Hippocampal formation (tissue), 2 donors: ENCODE measurements around the gene TLL2.

Experiments
- DNase-seq, 2 donors: peaks; one replicate each; lab custom pipeline; 2025; lab: John Stamatoyannopoulos, UW

Gene TLL2

DNA sequence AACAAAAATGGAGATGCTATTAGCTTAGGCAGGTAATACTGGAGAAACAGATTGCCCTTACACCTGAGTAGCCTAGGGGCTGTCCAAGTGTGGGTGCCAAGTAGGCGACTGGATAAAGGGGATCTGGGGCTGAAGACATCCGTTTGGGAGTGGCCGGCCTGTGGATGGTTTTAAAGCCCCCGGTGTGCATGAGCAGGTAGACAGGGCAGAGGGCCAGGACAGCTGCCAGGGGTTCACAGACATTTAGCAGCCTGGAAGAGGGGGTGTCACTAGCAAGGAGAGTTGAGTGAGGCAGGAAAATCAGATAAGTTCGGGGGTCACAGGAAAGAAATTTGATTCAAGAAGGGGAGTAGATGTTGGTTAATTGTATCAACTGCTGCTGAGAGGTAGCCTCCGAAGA is 153.4 kb downstream of the TLL2 start:
- DNase-seq = no peak

- no peak for DNase-seq
These were observed 154.1 kb downstream of the TLL2 start for GRCh38 chr10:96359616-96360015.

DNA sequence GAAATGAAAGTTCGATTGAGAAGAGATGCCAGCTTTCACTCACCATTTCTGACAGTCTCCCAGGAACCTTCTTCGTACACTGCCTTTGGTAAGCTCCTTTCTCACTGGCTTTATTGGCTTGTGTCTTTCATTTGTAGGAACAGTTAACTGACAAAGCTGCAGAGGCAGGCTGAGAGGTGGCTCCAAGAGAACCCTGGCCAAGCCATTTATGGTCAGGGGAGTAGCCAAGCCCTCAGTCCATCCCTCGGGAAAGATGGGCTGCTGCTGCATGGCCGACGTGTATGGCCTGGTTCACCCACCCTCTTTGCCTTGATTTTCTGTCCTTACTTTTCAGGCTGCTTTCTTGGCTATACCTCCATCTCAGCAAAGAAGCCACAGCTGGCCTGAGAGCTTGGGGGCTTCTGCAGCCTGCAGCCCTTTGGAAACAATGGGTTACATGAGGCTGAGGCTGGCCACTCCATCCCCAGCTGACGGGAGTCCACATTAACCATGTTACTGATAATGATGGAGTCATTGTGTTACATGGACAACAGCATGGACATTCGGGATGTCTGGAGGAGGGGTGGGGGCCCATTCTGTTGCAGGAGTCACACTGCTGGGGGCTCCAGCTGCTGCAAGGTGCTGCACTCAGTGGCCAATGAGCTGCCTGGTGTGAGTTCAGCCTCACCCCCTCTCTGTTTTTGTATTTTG is 154.7 kb downstream of the TLL2 start, which contains the start of gene OPALIN:
TSS of gene OPALIN (minus strand) at position 152 of the 690 bp plus-strand sequence. CDS start at position 46, 106 bp downstream.
- DNase-seq = peak; percentile 51 to 71

DNA sequence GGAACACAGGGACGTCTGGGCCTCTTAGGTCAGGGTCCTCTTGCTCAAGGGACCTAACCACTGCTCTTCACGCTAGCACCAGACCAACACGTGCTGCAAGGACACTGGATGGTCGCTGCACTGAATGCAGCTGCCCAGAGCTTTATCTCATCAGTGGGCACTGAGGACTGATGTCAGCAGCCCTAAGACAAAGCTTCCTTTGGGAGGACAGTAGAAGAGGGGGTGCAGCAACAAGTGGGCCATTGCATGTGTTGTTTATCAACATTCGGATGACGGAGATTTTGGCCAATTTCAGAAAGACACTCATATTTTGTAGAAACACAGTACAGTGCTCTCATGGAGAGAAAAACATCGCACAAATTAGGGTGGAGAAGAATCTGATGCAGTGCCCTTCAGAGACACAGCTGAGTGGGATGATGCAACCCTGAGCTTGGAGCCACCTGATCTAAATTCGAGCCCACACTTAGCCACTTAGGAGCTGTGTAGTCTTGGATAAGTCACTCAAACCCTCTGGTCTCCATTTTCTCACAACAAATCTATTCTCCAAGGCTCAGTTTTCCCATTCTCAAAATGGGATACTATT is 156.6 kb downstream of the TLL2 start:
- peak; percentile 75 to 90 for DNase-seq

DNA sequence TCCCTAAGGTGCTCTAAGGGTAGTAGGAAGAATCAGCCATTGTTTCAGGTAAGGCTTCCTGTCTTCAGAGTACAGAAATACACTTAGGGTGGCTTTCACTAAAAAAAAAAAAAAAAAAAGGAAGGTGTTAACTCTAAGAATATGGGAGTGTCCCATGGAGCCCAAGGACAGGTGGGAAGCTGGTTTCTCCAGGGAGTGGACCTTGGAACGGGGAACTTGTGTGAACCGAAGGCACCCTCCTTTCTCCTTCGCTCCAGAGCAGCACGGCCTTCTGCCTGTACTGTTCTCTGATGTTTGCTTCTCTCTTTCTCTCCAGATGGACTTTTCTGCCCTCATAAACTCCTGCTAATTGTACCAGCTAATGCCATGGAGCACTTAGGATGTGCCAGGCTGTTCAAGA is 161.1 kb downstream of the TLL2 start:
- DNase-seq = no peak

- DNase-seq = no peak
These were observed 161.7 kb downstream of the TLL2 start for GRCh38 chr10:96352027-96352426.

- DNase-seq = no peak
These were observed 167.4 kb downstream of the TLL2 start for GRCh38 chr10:96346295-96346694.

DNA sequence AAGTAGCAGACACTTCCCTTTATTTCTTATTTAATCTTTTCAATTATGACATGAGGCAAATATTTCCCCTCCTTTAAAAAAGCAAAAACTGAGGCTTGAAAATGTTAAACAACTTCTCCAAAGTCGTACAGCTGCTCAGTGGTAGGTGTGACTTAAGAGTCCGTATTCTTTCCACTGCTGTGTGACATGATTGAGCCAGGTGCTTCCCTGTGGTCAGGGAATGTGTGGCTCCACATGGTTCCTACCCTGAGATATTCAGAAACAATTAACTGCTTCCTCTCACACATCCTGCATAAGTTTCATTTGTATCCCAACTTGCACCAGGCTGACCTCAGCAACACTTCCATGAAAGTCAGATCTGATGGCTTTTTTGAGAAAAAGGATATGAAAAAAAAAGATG is 168.5 kb downstream of the TLL2 start:
- no peak for DNase-seq

DNA sequence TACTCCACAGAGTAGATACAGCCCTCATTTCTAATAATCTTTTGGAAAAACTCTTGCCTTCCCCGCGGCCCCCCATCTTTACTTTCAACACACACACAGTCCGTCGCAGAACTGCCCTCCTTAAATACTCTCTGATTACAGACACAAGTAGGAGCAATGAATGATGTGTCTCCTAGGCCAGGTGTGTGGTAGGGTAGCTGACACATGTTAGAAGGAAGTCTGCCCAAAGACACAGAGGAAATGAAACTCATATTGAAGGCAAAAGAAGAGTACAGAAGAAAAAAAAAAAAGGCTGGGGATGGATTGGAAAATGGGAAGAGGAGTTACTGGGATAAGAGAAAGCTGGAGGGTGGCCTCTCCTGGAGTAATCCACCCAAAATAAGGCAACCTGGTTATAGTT is 169.5 kb downstream of the TLL2 start:
- DNase-seq = no peak

GRCh38 chr10:96342402-96342801 is 171.3 kb downstream of the TLL2 start:
- DNase-seq = no peak

DNA sequence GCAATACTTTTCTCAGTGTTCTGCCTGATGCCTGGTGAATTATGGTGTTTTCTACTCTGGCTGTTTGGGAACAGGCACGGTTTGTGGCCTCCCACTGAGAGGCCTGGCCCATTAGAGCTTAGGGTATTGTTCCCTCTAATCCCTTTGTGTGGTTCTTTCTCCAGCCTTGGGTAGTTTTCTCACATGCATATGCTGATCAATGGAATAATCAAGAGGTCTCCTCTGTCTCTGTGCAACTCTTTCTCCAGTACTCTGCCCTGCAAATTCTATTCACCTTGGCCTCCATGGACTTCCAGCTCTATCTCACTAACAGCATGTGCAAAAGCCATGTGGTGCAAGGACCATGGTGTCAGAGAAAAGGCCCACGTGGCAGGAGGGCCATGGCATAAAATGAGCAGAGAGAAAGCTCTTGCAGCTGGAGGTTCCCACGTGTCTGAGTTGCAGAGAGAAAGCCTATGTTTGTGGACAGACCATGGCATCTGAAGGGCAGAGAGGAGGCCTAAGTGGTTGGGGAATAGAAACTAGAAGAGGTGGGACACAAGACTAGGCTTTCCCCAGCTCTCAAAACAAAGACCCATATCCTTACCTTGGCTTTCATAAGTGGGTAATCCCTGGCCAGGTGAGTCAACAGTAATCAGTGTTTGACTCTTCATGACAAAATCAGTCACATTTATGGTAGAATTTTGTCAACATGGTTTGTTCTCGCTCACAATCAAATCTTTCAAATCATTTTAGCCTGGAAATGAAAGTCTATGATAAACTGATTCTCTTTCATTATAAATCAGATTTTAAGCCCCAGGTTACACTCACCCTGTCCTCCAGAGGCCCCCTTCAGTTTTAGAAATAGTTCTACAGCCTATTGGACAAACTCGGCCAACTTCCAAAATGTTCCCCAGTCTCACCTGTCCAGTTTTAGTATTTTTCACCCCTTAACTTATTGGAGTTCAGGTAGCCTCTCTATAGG is 172.2 kb downstream of the TLL2 start:
- DNase-seq = no peak

DNA sequence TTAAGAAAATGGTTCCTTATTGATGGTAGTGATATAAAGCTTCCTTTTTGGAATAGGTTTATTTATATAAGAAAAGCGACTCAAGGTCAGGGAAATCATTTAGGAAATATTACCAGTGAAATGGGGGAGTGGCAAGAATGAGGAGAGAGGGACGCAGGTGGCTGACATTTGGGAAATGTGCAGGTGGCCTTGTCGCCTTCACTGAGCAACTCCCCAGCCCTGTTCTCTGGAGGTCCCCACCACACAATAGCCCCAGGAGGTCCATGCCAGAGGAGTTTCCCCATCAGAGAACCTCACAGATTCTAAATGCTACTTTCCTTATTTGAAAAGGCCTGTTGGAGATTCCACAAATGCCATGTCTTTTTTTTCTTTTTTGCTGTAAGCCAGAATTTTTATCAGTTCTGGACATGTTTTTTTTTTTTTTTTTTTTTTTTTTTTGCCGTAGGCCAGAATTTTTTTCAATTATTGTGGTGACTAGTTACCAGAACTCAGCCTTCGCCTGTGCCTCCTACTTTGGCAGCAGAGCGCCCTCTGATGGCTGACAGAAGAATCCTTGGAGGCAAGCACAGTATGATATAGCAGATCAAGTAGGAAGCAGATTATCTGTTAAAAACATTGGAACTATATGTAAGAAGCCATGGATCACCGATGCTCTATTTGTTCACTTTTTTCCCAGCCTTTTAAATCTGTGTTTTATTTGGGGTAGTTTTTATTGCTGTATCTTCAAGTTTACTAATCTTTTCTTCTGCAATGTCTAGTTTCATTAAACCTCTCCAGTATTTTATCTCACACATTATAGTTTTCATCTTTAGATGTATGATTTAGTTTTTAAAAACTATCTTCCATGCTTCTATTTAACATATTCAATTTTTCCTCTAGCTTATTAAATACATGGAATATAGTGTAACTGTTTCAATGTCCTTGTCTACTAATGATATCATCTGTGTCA is 173.5 kb downstream of the TLL2 start:
- DNase-seq = peak; percentile 67

DNA sequence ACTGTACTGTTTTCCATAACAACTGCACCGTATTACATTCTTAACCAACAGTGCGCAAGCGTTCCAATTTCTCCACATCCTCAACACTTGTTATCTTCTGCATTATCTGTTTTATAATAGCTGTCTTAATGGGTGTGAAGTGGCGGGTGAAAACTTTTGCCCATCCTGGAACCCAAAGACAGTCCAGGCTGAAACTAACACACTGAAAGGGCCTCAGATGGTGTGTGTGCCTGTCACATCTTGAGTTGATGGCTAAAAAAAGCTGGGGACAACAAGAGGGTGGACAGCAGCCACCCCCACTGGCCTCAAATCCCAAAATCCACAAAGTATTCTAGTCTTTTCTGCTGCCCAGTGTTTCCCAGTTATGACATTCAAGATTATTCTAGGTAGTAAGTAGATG is 174.3 kb downstream of the TLL2 start:
- no peak for DNase-seq

GRCh38 chr10:96338279-96338925 is 175.3 kb downstream of the TLL2 start:
- peak; percentile 23 to 37 for DNase-seq

GRCh38 chr10:96337106-96337505 is 176.6 kb downstream of the TLL2 start:
- no peak for DNase-seq

DNA sequence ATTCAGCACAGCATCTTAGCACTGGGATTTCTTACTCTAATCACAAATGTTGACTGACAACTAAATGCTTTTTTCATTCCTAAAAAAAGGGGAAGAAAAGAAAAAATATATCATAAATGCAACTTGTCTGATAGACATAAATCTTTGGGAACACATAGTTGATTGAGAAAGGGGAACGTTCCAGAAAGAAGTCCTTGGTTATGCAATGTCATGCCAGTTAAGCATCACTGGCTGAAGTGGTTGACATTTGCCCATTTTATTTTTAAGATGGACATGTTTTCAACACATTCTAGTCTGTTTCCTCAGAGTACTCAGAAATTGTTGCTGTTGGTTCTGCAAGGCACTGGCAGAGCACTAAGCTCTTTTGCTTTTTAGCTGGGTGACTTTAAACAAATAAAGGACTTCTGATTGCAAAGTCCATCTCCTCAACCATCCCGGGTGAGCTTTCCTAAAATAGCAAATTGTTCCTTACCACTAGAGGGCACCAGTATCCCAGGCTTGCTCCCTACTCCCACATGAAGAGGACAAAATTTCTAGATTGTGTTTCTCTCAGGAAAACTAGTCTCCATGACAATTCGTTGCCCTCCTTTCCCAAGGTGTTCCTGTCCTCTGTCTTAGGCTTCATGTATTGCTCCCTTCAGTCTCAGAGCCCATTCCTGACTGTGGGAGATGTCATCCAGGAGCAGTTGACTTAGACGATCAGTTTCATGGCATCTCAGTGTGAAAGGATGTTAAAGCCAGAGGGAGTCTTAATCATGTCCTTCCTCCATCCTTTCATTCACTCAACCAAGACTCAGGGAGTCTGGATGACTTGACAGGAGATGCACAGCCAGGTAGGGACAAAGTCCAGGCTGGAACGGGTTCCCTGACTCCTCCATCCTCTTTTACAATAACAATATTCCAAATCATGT is 178.9 kb downstream of the TLL2 start:
- DNase-seq = peak; percentile 34 to 74

DNA sequence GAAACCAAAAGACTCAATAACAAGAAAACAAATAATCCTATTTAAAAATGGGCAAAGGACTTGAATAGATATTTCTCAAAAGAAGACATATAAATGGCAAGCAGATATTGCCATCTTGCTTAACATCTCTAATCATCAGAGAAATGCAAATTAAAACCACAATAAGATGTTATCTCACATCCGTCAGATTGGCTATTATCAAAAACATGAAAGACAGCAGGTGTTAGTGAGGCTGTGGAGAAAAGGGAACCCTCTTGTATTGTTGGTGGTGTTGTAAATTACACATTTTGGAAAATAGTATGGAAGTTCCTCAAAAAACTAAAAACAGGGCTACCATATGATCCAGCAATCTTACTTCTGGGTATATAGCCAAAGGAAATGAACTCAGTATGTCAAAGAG is 180.6 kb downstream of the TLL2 start:
- DNase-seq = no peak

GRCh38 chr10:96327462-96327861 is 186.3 kb downstream of the TLL2 start:
- no peak for DNase-seq

DNA sequence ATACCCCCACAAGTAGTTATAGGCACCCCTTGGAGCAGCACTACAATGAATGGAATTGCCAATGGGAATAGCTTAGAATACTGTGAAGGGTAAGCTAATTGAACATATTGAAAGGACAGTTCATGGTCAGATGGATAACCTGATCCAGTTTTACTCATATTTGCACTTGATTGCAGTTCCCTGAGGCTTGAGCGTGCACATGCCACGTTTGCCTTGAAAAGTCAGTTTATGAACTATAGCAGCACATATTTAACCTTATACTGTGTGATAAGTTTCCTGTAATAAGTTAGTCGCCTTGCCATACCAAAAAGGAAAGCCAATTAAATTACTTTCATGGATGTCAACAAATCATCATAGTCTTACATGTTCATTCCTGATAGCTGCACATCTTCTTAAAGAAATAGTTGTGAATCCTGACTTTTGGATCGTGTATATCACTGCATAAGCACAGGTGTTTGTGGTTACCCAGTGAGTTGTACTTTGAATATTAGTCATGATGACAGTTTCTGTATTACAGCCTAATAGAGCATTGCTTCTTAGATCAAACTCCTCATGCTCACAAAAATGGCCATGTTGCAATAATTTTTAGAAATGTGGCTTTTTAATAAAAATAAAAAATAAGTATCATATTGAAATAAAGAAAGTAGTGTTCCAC is 187.9 kb downstream of the TLL2 start:
- DNase-seq = no peak
